NCI-H2227 treated with DMSO at 0.1 percent for 48 hours (cell line): ENCODE measurements around the gene PTGDS.

Experiments used
- DNase-seq: peaks from one replicate; lab custom pipeline; 2025; lab: John Stamatoyannopoulos, UW

PTGDS gene

GRCh38 chr9:136945333-136946227, 31.7 kb upstream of the PTGDS start:
- no peak for DNase-seq

- no peak for DNase-seq
Observed at GRCh38 chr9:136946228-136947027, 30.9 kb upstream of the PTGDS start.

GRCh38 chr9:136947028-136947891, 30.0 kb upstream of the PTGDS start:
- no peak for DNase-seq

GRCh38 chr9:136947955-136948510, 29.3 kb upstream of the PTGDS start:
- DNase-seq, result no peak

- peak; percentile 36 for DNase-seq
Observed at GRCh38 chr9:136949239-136949816, 28.0 kb upstream of the PTGDS start.

- peak; percentile 73 for DNase-seq
Observed at GRCh38 chr9:136949817-136950655, 27.3 kb upstream of the PTGDS start.

DNA sequence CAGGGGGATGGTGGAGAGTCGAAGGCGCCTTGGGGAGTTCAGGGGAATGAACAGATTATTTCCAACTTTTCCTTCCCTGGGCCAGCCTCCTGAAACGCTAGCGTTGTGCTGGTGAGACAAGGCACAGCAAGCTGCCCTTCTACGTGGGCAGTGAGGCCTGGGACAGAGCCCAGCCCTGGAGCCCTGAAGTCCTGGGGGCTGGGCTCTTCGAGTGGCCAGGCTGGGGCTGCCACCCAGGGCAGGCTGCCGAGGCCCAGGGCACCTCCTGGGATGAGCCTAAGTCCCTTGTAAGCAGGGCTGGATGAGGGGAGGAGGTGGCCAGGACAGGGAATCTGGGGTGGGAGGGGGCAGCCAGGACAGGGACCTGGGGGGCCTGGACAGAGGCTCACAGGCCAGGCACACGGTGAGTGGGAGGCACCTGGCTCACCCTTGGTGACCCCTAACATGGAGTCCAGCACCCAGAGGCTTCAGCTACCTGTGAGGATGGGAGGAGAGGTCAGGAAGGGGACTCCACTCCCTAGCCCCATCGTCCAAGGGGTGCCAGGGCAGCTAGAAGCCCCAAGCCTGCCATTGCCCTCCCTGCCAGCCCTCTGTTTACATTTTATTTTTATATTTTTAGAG, 26.5 kb upstream of the PTGDS start:
- DNase-seq, result no peak

DNA sequence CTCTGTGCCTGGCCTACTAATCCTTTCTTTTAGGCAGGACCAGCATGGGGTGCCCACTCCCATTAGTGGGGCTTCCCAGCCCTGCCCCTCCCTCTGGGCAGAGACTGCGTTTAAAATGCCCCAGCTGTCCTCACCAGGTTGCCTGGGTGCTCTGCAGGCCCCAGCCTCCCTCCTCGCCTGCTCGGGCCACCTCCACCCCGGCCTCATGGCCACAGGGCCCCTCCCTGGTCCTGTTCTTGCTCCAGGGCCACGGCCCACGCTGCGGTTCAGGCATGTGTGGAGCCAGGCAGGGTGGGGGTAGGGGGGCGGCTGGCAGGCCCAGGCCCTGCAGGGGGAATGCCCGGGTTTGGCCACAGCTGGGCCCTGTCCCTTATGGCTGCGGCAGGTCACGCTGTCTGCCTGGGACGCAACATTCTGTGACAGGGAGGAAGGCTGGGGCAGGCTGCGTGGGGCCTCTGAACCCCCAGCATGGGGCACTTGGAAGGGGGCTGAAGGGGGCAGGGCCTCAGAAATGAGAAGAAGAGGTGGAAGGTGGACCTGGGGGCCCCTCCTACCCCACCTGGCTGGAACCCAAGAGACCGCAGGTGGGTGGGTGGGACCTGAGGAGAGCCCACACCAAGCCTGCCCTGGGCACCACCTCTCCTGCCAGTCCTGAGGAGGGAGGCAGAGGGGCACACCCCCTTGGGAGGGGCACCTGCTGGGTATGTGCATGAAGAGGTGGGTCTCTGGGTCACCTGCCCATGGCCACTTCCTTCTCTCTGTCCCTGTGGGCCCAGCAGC, 25.6 kb upstream of the PTGDS start, which contains the start of gene LCN12:
LCN12 (plus strand) TSS at position 733 of the 780 bp plus-strand sequence. CDS start 55 bp downstream, outside the sequence.
- no peak for DNase-seq

- no peak for DNase-seq
Observed at GRCh38 chr9:136952321-136952850, 24.9 kb upstream of the PTGDS start.

DNA sequence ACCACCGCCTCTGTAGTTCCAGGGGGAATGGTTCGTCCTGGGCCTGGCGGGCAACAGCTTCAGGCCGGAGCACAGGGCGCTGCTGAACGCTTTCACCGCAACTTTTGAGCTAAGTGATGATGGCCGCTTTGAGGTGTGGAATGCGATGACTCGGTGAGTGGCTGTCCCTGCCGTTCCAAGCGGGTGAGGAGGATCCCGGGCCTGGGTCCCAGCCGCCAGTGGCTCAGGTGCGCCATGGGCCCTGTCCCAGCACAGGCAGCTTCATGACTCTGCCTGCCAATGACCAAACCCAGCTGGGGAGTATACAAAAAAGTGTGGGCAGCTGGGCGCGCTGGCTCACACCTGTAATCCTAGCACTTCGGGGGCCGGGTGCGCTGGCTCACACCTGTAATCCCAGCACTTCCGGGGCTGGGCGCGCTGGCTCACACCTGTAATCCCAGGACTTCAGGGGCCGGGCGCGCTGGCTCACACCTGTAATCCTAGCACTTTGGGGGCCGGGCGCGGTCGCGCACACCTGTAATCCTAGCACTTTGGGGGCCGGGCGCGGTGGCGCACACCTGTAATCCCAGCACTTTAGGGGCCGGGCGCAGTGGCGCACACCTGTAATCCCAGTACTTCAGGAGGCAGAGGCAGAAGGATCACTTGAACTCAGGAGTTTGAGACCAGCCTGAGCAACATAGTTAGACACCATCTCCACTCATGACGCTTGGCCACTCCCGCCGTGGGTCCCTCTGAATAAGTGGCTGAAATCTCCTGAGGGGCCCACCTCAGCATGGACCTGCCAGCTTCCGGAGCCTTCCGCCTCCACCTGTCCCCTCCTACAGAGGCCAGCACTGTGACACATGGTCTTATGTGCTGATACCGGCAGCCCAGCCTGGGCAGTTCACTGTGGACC, 24.2 kb upstream of the PTGDS start:
- DNase-seq, result no peak

DNA sequence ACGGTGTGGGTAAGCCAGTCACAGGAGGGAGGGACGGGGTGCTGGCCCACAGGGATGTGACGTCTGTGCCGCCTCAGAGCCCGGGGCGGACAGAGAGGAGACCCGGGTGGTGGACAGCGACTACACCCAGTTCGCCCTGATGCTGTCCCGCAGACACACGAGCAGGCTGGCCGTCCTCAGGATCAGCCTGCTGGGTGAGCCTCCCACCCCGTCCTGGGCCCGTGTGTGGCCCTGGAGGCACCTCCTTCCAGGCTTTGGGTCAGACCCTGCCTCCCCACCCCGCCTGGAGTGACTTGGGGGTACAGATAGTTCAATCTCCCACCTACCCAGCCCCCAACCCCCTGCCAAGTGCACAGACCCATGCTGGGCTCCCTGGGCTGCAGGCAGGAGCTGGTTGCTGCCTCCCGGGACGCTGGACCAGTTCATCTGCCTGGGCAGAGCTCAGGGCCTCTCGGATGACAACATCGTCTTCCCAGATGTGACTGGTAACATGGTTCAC, 23.5 kb upstream of the PTGDS start:
- DNase-seq, result no peak

- DNase-seq, result no peak
Observed at GRCh38 chr9:136954270-136955083, 22.8 kb upstream of the PTGDS start.

- DNase-seq, result no peak
Observed at GRCh38 chr9:136955202-136955942, 21.9 kb upstream of the PTGDS start.

DNA sequence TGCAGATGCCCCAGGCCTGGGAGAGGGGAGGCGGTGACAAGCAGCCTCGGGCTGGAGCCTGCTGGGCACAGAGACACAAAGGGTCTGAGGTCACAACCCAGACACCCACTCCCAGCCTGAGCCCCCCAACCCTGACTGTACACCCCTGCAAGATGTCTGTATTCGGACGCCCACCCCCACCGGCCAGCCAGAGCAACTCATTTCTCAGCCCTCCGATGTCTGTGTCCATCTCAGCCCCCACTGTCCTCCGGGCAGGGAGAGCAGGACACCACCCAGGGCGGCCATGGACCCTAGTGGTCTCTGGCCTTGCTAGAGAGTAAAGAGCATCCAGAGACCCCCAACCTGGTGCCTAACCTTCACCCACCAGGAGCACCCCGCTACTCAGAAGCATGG, 21.4 kb upstream of the PTGDS start:
- no peak for DNase-seq

DNA sequence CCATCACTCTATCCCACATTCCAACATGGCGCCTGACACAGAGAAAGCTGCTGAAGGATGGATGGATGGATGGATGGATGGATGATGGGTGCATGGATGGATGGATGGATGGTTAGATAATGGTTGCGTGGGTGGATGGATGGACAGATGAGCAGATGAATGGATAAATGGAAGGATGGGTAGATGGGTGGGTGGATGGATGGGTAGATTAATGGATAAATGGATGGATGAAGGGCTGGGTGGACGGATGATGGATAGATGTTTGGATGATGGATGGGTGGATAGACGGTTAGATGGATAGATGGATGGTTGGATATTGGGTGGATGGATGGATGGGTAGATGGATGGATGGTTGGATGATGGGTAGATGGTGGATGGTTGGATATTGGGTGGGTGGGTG, 20.7 kb upstream of the PTGDS start:
- DNase-seq, result no peak

GRCh38 chr9:136957461-136957860, 19.8 kb upstream of the PTGDS start:
- DNase-seq, result no peak
